Measurements from ENCODE around the gene NHP2. TPM values are rescaled to one million over a fixed set of nuclear protein-coding genes. Genes with fewer than 3 reads are reported as not detected.

Gene NHP2
- total and polyA plus RNA-seq, 10 of the 15 experiments (the other 5 are each of a cell fraction or from before 2014, with no cell fraction given): 39.2 to 513 (median 198) TPM

DNA sequence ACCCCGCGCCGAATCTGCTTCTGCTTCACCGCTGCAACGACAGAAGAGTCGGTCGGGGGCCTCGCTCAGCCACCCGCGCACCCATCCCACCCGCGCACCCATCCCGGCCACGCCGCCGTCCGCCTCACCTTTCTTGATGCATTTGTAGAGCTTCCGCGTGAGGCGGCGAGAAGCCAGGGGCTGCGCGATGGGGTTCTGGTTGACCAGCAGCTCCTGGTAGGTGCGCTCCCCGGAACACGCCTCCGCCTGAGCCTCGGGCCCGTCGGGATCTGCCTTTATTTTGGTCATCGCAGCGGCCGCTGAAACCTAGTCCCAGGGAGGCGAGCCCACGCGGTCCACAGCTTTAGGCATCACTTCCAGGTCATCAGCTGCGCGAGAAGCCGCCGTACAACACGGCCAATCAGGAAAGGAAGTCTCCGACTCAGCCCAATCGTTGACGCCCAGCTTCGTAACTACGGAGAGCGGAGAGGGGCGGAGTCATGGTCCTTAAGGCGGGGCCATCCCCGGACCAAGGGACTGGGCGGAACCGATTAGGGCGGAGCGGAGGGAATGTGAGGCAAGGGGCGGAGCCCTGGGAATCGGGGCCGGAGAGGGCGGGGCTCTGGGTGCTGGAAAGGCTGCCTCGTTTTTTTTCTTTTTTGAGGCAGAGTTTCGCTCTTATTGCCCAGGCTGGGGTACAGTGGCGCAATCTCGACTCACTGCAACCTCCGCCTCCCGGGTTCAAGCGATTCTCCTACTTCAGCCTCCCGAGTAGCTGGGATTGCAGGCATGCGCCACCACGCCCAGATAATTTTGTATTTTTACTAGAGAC, at the start of gene NHP2 (continued):
- TF ChIP-seq MYB (IDR thresholded peaks at IDR 0.05; ENCODE audit: borderline replicate concordance, low read depth, low read length) (no peak), MXI1 (IDR thresholded peaks at IDR 0.05; ENCODE audit: low read depth, low read length) (peak; percentile 98), FOXM1 (IDR thresholded peaks at IDR 0.05; ENCODE audit: low read depth, low read length) (no peak), TBL1XR1 (IDR thresholded peaks at IDR 0.05; ENCODE audit: low read depth, low read length) (no peak), TCF12 (IDR thresholded peaks at IDR 0.05; ENCODE audit: low read depth, low read length) (no peak), SPI1 (IDR thresholded peaks at IDR 0.05; ENCODE audit: borderline replicate concordance, insufficient read depth, low read depth, low read length) (peak; percentile 59)
- TF ChIP-seq, protein P1, sequence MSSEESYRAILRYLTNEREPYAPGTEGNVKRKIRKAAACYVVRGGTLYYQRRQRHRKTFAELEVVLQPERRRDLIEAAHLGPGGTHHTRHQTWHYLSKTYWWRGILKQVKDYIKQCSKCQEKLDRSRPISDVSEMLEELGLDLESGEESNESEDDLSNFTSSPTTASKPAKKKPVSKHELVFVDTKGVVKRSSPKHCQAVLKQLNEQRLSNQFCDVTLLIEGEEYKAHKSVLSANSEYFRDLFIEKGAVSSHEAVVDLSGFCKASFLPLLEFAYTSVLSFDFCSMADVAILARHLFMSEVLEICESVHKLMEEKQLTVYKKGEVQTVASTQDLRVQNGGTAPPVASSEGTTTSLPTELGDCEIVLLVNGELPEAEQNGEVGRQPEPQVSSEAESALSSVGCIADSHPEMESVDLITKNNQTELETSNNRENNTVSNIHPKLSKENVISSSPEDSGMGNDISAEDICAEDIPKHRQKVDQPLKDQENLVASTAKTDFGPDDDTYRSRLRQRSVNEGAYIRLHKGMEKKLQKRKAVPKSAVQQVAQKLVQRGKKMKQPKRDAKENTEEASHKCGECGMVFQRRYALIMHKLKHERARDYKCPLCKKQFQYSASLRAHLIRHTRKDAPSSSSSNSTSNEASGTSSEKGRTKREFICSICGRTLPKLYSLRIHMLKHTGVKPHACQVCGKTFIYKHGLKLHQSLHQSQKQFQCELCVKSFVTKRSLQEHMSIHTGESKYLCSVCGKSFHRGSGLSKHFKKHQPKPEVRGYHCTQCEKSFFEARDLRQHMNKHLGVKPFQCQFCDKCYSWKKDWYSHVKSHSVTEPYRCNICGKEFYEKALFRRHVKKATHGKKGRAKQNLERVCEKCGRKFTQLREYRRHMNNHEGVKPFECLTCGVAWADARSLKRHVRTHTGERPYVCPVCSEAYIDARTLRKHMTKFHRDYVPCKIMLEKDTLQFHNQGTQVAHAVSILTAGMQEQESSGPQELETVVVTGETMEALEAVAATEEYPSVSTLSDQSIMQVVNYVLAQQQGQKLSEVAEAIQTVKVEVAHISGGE (CRISPR knock-in tag; IDR thresholded peaks at IDR 0.05): no peak

DNA sequence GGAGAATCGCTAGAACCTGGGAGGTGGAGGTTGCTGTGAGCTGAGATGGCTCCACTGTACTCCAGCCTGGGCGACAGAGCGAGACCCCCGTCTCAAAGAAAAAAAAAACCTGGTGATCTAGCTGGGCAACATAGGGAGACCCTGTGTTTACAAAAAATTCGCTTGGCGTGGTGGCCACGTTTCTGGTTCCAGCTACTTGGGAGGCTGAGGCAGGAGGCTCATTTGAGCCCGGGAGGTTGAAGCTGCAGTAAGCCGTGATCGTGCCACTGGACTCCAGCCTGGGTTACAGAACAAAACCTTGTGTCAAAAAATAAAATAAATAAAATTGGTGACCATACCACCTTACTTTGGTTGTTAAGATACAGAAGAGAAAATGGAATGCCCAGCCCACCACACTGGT, 48.9 kb upstream of the NHP2 start:
- in situ Hi-C loops (cut with MboI): no loop called here
- no peak overlapping the region for H3K4me3 ChIP-seq
- H2AFZ ChIP-seq (ENCODE audit: control insufficient read depth, low read depth, low read length): no peak overlapping the region
- peaks cover 6 to 19% of the 10 kb centered on the region in 2 experiments for H3K36me3 ChIP-seq (ENCODE audit: control insufficient read depth in 2 of 2, insufficient read depth in 2 of 2, low read length in 1 of 2)
- H3K79me2 ChIP-seq (ENCODE audit: control insufficient read depth, insufficient read depth, low read length): peaks cover 37% of the 10 kb centered on the region
- intact Hi-C loops (cut with micrococcal nuclease; ENCODE audit: unreplicated experiment): no loop called here
- no TSS peak for BruUV-seq (replicated peaks)
- 90% methylated on average over 10 of the region's 10 CpGs for WGBS (ENCODE audit: insufficient coverage, insufficient replicate concordance, low lambda C conversion rate, missing lambda C conversion rate)
- ChIA-PET SMC1A (ENCODE audit: uncharacterized antibody, unreplicated experiment) (no interaction called here), CTCF (no interaction called here), POLR2A (no interaction called here), RAD21 (ENCODE audit: unreplicated experiment) (no interaction called here)
- no peak overlapping the region for H3K9ac ChIP-seq (ENCODE audit: control insufficient read depth, insufficient read depth, low read length)
- H3K27me3 ChIP-seq (replicated peaks in 1 of 2; ENCODE audit: control insufficient read depth in 2 of 2, insufficient read depth in 2 of 2, low read length in 1 of 2): no peaks in the 10 kb centered on the region
- no peaks in the 10 kb centered on the region for H3K9me3 ChIP-seq (replicated peaks; ENCODE audit: control insufficient read depth, insufficient read depth, low read length)
- peaks cover 9% of the 10 kb centered on the region for H3K4me1 ChIP-seq (ENCODE audit: control insufficient read depth, insufficient read depth, low read length)
- peaks cover 16% of the 10 kb centered on the region for H4K20me1 ChIP-seq (ENCODE audit: control insufficient read depth, insufficient read depth)
- no peak for FAIRE-seq
- H3K4me2 ChIP-seq (ENCODE audit: control insufficient read depth, insufficient read depth): no peak overlapping the region
- no peak for DNase-seq (ENCODE audit: low read depth, low spot score)
- ATAC-seq: no peak
- no peak overlapping the region for H3K27ac ChIP-seq (ENCODE audit: control insufficient read depth, insufficient read depth)
- TF ChIP-seq, protein P2, sequence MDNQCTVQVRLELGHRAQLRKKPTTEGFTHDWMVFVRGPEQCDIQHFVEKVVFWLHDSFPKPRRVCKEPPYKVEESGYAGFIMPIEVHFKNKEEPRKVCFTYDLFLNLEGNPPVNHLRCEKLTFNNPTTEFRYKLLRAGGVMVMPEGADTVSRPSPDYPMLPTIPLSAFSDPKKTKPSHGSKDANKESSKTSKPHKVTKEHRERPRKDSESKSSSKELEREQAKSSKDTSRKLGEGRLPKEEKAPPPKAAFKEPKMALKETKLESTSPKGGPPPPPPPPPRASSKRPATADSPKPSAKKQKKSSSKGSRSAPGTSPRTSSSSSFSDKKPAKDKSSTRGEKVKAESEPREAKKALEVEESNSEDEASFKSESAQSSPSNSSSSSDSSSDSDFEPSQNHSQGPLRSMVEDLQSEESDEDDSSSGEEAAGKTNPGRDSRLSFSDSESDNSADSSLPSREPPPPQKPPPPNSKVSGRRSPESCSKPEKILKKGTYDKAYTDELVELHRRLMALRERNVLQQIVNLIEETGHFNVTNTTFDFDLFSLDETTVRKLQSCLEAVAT (IDR thresholded peaks at IDR 0.05): no peak
- TF ChIP-seq NFXL1 (IDR thresholded peaks at IDR 0.05; ENCODE audit: borderline replicate concordance) (no peak), GABPA (IDR thresholded peaks at IDR 0.05; ENCODE audit: low read depth) (no peak), ZNF217 (IDR thresholded peaks at IDR 0.05) (no peak), RAD21 (IDR thresholded peaks at IDR 0.05; ENCODE audit: insufficient read depth, low read depth, low read length) (no peak)
- TF ChIP-seq, protein P3, sequence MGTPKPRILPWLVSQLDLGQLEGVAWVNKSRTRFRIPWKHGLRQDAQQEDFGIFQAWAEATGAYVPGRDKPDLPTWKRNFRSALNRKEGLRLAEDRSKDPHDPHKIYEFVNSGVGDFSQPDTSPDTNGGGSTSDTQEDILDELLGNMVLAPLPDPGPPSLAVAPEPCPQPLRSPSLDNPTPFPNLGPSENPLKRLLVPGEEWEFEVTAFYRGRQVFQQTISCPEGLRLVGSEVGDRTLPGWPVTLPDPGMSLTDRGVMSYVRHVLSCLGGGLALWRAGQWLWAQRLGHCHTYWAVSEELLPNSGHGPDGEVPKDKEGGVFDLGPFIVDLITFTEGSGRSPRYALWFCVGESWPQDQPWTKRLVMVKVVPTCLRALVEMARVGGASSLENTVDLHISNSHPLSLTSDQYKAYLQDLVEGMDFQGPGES (IDR thresholded peaks at IDR 0.05): no peak
